Activated naive CD8-positive, alpha-beta T cell treated with anti-CD3 and anti-CD28 coated beads, Interleukin-2, amount 50 U/mL, for 24 hours (primary cell): ENCODE data around the gene ZNF480.
"Not testable (repeated sequence)": the region's sequence is repeated elsewhere in the genome, so short reads cannot be mapped to it uniquely, and the experiment has no call there.

Source experiments
- ATAC-seq: fragments of 150-1000 bp; cut with Tn5 transposase; one replicate; pipeline ENCODE4 v1.10.0; 2021
- DNase-seq: peaks from one replicate; pipeline ENCODE4 v3.0.0; 2021
- H3K27ac Mint-ChIP-seq: one replicate; pipeline ENCODE4 v1.8.0; 2021; ENCODE audit warnings: mild to moderate bottlenecking, mixed read lengths
- H3K27me3 Mint-ChIP-seq: one replicate; pipeline ENCODE4 v1.8.0; 2021; ENCODE audit warnings: mixed read lengths
- H3K36me3 Mint-ChIP-seq: one replicate; pipeline ENCODE4 v1.8.0; 2021; ENCODE audit warnings: low read depth, mixed read lengths
- H3K4me1 Mint-ChIP-seq: one replicate; pipeline ENCODE4 v1.8.0; 2021; ENCODE audit warnings: mixed read lengths
- H3K4me3 Mint-ChIP-seq: one replicate; pipeline ENCODE4 v1.8.0; 2021; ENCODE audit warnings: mild to moderate bottlenecking, moderate library complexity, mixed read lengths
- H3K9me3 Mint-ChIP-seq: one replicate; pipeline ENCODE4 v1.8.0; 2021; ENCODE audit warnings: mixed read lengths

ZNF480 gene

GRCh38 chr19:52297601-52298364, 814 bp downstream of the ZNF480 start:
- peak; percentile 41 for ATAC-seq
- Mint-ChIP-seq H3K4me3 (peak overlapping the region; percentile 89), H3K36me3 (peaks cover 62% of the 10 kb centered on the region), H3K4me1 (peaks cover 18% of the 10 kb centered on the region), H3K27ac (peak overlapping the region; percentile 94), H3K9me3 (peaks cover 63% of the 10 kb centered on the region), H3K27me3 (no peaks in the 10 kb centered on the region)
- no peak for DNase-seq

GRCh38 chr19:52307275-52307674, 10.3 kb downstream of the ZNF480 start:
- H3K27me3 Mint-ChIP-seq, result no peaks in the 10 kb centered on the region
- no peaks in the 10 kb centered on the region for H3K4me1 Mint-ChIP-seq
- peaks cover 83% of the 10 kb centered on the region for H3K36me3 Mint-ChIP-seq
- DNase-seq, result peak; percentile 23
- no peak for ATAC-seq
- no peak overlapping the region for H3K27ac Mint-ChIP-seq
- no peak overlapping the region for H3K4me3 Mint-ChIP-seq
- peaks cover 59% of the 10 kb centered on the region for H3K9me3 Mint-ChIP-seq

- no peak for DNase-seq
- H3K4me1 Mint-ChIP-seq, result no peaks in the 10 kb centered on the region
- no peak for ATAC-seq
- H3K4me3 Mint-ChIP-seq, result no peak overlapping the region
- peaks cover 81% of the 10 kb centered on the region for H3K36me3 Mint-ChIP-seq
- peaks cover 87% of the 10 kb centered on the region for H3K9me3 Mint-ChIP-seq
- no peak overlapping the region for H3K27ac Mint-ChIP-seq
- no peaks in the 10 kb centered on the region for H3K27me3 Mint-ChIP-seq
Measured at GRCh38 chr19:52322429-52322828, 25.5 kb downstream of the ZNF480 start.

- H3K27me3 Mint-ChIP-seq, result peaks cover 3% of the 10 kb centered on the region
- DNase-seq, result no peak
- peaks cover 56% of the 10 kb centered on the region for H3K9me3 Mint-ChIP-seq
- peaks cover 7% of the 10 kb centered on the region for H3K4me1 Mint-ChIP-seq
- H3K27ac Mint-ChIP-seq, result no peak overlapping the region
- H3K4me3 Mint-ChIP-seq, result no peak overlapping the region
- no peak for ATAC-seq
- peaks cover 35% of the 10 kb centered on the region for H3K36me3 Mint-ChIP-seq
Measured at GRCh38 chr19:52331757-52332156, 34.8 kb downstream of the ZNF480 start.

GRCh38 chr19:52335768-52336116, 38.8 kb downstream of the ZNF480 start:
- peaks cover 48% of the 10 kb centered on the region for H3K9me3 Mint-ChIP-seq
- H3K4me3 Mint-ChIP-seq, result peak overlapping the region; percentile 83
- H3K36me3 Mint-ChIP-seq, result peaks cover 40% of the 10 kb centered on the region
- H3K4me1 Mint-ChIP-seq, result peaks cover 9% of the 10 kb centered on the region
- ATAC-seq, result peak; percentile 33
- H3K27me3 Mint-ChIP-seq, result peaks cover 3% of the 10 kb centered on the region
- DNase-seq, result no peak
- peak overlapping the region; percentile 88 for H3K27ac Mint-ChIP-seq

GRCh38 chr19:52336117-52336790, 39.3 kb downstream of the ZNF480 start, which contains the start of gene ZNF610:
Gene ZNF610 (plus strand): TSS chr19:52336243. CDS start chr19:52349173, 12,930 bp downstream.
- Mint-ChIP-seq H3K36me3 (peaks cover 43% of the 10 kb centered on the region), H3K4me3 (peak within 1 kb of the TSS; percentile 83), H3K27me3 (peaks cover 3% of the 10 kb centered on the region), H3K9me3 (peaks cover 43% of the 10 kb centered on the region), H3K4me1 (peaks cover 9% of the 10 kb centered on the region), H3K27ac (peak within 1 kb of the TSS; percentile 88)
- ATAC-seq (peak; percentile 81), DNase-seq (peak; percentile 91)

GRCh38 chr19:52336791-52337381, 39.9 kb downstream of the ZNF480 start:
- Mint-ChIP-seq H3K4me3 (peak overlapping the region; percentile 83), H3K4me1 (peaks cover 9% of the 10 kb centered on the region), H3K36me3 (peaks cover 40% of the 10 kb centered on the region), H3K9me3 (peaks cover 40% of the 10 kb centered on the region), H3K27me3 (peaks cover 3% of the 10 kb centered on the region), H3K27ac (peak overlapping the region; percentile 88)
- ATAC-seq, result no peak
- peak; percentile 6 for DNase-seq

- peaks cover 28% of the 10 kb centered on the region for H3K9me3 Mint-ChIP-seq
- not testable (repeated sequence) for H3K27ac Mint-ChIP-seq, ATAC-seq
Measured at GRCh38 chr19:52339022-52339421, 42.1 kb downstream of the ZNF480 start.

GRCh38 chr19:52343548-52343947, 46.6 kb downstream of the ZNF480 start:
- Mint-ChIP-seq H3K4me1 (no peaks in the 10 kb centered on the region), H3K27me3 (no peaks in the 10 kb centered on the region)

More at GRCh38 chr19:52339022-52339421, 42.1 kb downstream of the ZNF480 start:
- DNase-seq, H3K4me1 Mint-ChIP-seq, H3K27me3 Mint-ChIP-seq, H3K4me3 Mint-ChIP-seq: not testable (repeated sequence)
- peaks cover 23% of the 10 kb centered on the region for H3K36me3 Mint-ChIP-seq

GRCh38 chr19:52345162-52345561, 48.2 kb downstream of the ZNF480 start:
- Mint-ChIP-seq H3K36me3 (peaks cover 29% of the 10 kb centered on the region), H3K9me3 (peaks cover 23% of the 10 kb centered on the region), H3K4me3 (no peak overlapping the region), H3K27me3 (no peaks in the 10 kb centered on the region), H3K4me1 (no peaks in the 10 kb centered on the region), H3K27ac (no peak overlapping the region)
- DNase-seq (no peak), ATAC-seq (no peak)

More at GRCh38 chr19:52343548-52343947, 46.6 kb downstream of the ZNF480 start:
- no peak for ATAC-seq
- peaks cover 12% of the 10 kb centered on the region for H3K9me3 Mint-ChIP-seq
- H3K27ac Mint-ChIP-seq, result no peak overlapping the region
- peak; percentile 39 for DNase-seq
- no peak overlapping the region for H3K4me3 Mint-ChIP-seq
- peaks cover 21% of the 10 kb centered on the region for H3K36me3 Mint-ChIP-seq

GRCh38 chr19:52351512-52351911, 54.5 kb downstream of the ZNF480 start:
- peaks cover 49% of the 10 kb centered on the region for H3K9me3 Mint-ChIP-seq
- DNase-seq (no peak), ATAC-seq (no peak)
- H3K36me3 Mint-ChIP-seq, result peaks cover 63% of the 10 kb centered on the region
- no peak overlapping the region for H3K4me3 Mint-ChIP-seq
- no peak overlapping the region for H3K27ac Mint-ChIP-seq
- no peaks in the 10 kb centered on the region for H3K27me3 Mint-ChIP-seq
- H3K4me1 Mint-ChIP-seq, result no peaks in the 10 kb centered on the region

GRCh38 chr19:52366414-52366824, 69.5 kb downstream of the ZNF480 start:
- peaks cover 70% of the 10 kb centered on the region for H3K36me3 Mint-ChIP-seq
- H3K4me3 Mint-ChIP-seq, result no peak overlapping the region
- DNase-seq (no peak), ATAC-seq (no peak)
- H3K9me3 Mint-ChIP-seq, result peaks cover 52% of the 10 kb centered on the region
- H3K27me3 Mint-ChIP-seq, result no peaks in the 10 kb centered on the region
- peaks cover 16% of the 10 kb centered on the region for H3K4me1 Mint-ChIP-seq
- no peak overlapping the region for H3K27ac Mint-ChIP-seq

GRCh38 chr19:52369559-52370340, 72.8 kb downstream of the ZNF480 start, which contains the start of gene ZNF880:
Gene ZNF880 (plus strand): TSS chr19:52369923. CDS start chr19:52369966, 43 bp downstream.
- ATAC-seq (peak; percentile 98), DNase-seq (peak; percentile 94)
- Mint-ChIP-seq H3K4me3 (peak within 1 kb of the TSS; percentile 85), H3K27me3 (no peaks in the 10 kb centered on the region), H3K9me3 (peaks cover 54% of the 10 kb centered on the region), H3K27ac (peak within 1 kb of the TSS; percentile 93), H3K4me1 (peaks cover 16% of the 10 kb centered on the region), H3K36me3 (peaks cover 69% of the 10 kb centered on the region)

- Mint-ChIP-seq H3K9me3 (peaks cover 55% of the 10 kb centered on the region), H3K27me3 (no peaks in the 10 kb centered on the region), H3K36me3 (peaks cover 69% of the 10 kb centered on the region), H3K4me1 (peaks cover 16% of the 10 kb centered on the region), H3K27ac (peak overlapping the region; percentile 93), H3K4me3 (peak overlapping the region; percentile 85)
- no peak for ATAC-seq
- DNase-seq, result no peak
Measured at GRCh38 chr19:52370341-52370710, 73.4 kb downstream of the ZNF480 start.
